Osteoblast (primary cell): ENCODE results near the gene EIF4E1B. TPM values are rescaled to one million over a fixed set of nuclear protein-coding genes. Genes with fewer than 3 reads are reported as not detected.
A peak's percentile ranks its signal among the peaks of the same experiment; 100 is the strongest.

Experiments
- DNase-seq: peaks from one replicate; pipeline ENCODE4 v3.0.0; 2011; ENCODE audit warnings: low spot score, mixed read lengths; ENCODE audit not compliant: insufficient read length; ENCODE audit errors: missing footprints
- H2AFZ ChIP-seq: 2 replicates; pipeline ENCODE4 v1.6.0; 2011; ENCODE audit warnings: mild to moderate bottlenecking, low read length
- H3K27ac ChIP-seq: 2 replicates; pipeline ENCODE4 v1.5.1; 2011; ENCODE audit warnings: mild to moderate bottlenecking, low read depth, low read length, moderate library complexity
- H3K27me3 ChIP-seq: 2 replicates; pipeline ENCODE4 v1.6.0; 2012; ENCODE audit warnings: mild to moderate bottlenecking, control low read depth, inconsistent platforms, low read length, moderate library complexity; ENCODE audit not compliant: insufficient read depth
- H3K36me3 ChIP-seq: 2 replicates; pipeline ENCODE4 v1.5.1; 2011; ENCODE audit warnings: mild to moderate bottlenecking, low read length, control low read depth, moderate library complexity; ENCODE audit not compliant: insufficient read depth
- H3K4me1 ChIP-seq: 2 replicates; pipeline ENCODE4 v1.5.1; 2011; ENCODE audit warnings: mild to moderate bottlenecking, low read length, control low read depth, moderate library complexity; ENCODE audit not compliant: insufficient read depth
- H3K4me2 ChIP-seq: 2 replicates; pipeline ENCODE4 v1.6.0; 2011; ENCODE audit warnings: mild to moderate bottlenecking, low read length; ENCODE audit not compliant: insufficient read depth
- H3K4me3 ChIP-seq: fragments of 200-600 bp; sonication (generic); 3 replicates; pipeline ENCODE4 v1.5.1; 2012; ENCODE audit warnings: mild to moderate bottlenecking, low read length, inconsistent platforms; ENCODE audit not compliant: insufficient read depth
- H3K79me2 ChIP-seq: 2 replicates; pipeline ENCODE4 v1.6.0; 2012; ENCODE audit warnings: mild to moderate bottlenecking, low read length, control low read depth, inconsistent platforms; ENCODE audit not compliant: insufficient read depth
- H3K9me3 ChIP-seq: 2 replicates; pipeline ENCODE4 v1.5.1; 2011; ENCODE audit warnings: low read depth, low read length, control low read depth
- H4K20me1 ChIP-seq: 2 replicates; pipeline ENCODE4 v1.6.0; 2012; ENCODE audit warnings: mild to moderate bottlenecking, low read length, control low read depth; ENCODE audit not compliant: insufficient read depth
- CTCF ChIP-seq: IDR thresholded peaks from 2 replicates; pipeline ENCODE4 v1.5.1; 2011; ENCODE audit warnings: mild to moderate bottlenecking, low read depth, low read length, moderate library complexity; ENCODE audit errors: extremely low read depth
- total RNA-seq: library from RNA; depleted of rRNA; stranded (reverse); fragments of >200 nt; gene quantifications from 2 replicates; pipeline ENCODE4 v1.2.3, GENCODE V29; 2012

EIF4E1B gene
- total RNA-seq, 1 donor, result not detected

GRCh38 chr5:176647030-176647842 lies 16.8 kb downstream of the EIF4E1B start, which contains the start of gene TSPAN17:
Gene TSPAN17 (plus strand): TSS chr5:176647484. CDS start chr5:176647616, 132 bp downstream.
- peaks cover 39% of the 10 kb centered on the region for H3K79me2 ChIP-seq
- peak within 1 kb of the TSS; percentile 61 for H3K27ac ChIP-seq
- TF ChIP-seq CTCF, result peak; percentile 18
- H2AFZ ChIP-seq, result peak within 1 kb of the TSS; percentile 94
- no peaks in the 10 kb centered on the region for H3K27me3 ChIP-seq
- no peaks in the 10 kb centered on the region for H3K9me3 ChIP-seq
- peak within 1 kb of the TSS; percentile 91 for H3K4me3 ChIP-seq
- peaks cover 27% of the 10 kb centered on the region for H4K20me1 ChIP-seq
- no peaks in the 10 kb centered on the region for H3K36me3 ChIP-seq
- DNase-seq, result peak; percentile 100
- H3K4me2 ChIP-seq, result peak within 1 kb of the TSS; percentile 88
- peaks cover 12% of the 10 kb centered on the region for H3K4me1 ChIP-seq

- Histone ChIP-seq H2AFZ (peak overlapping the region; percentile 93), H3K36me3 (no peaks in the 10 kb centered on the region), H4K20me1 (peaks cover 34% of the 10 kb centered on the region), H3K4me1 (peaks cover 13% of the 10 kb centered on the region), H3K9me3 (no peaks in the 10 kb centered on the region), H3K27ac (peak overlapping the region; percentile 61), H3K4me3 (peak overlapping the region; percentile 91), H3K4me2 (peak overlapping the region; percentile 88), H3K79me2 (peaks cover 39% of the 10 kb centered on the region), H3K27me3 (no peaks in the 10 kb centered on the region)
- peak; percentile 92 for DNase-seq
- TF ChIP-seq CTCF, result no peak
These were observed 17.5 kb downstream of the EIF4E1B start for GRCh38 chr5:176647843-176648473.

GRCh38 chr5:176648474-176649194 lies 18.2 kb downstream of the EIF4E1B start:
- no peak for DNase-seq
- H2AFZ ChIP-seq, result peak overlapping the region; percentile 62
- peaks cover 38% of the 10 kb centered on the region for H4K20me1 ChIP-seq
- H3K27ac ChIP-seq, result no peak overlapping the region
- peak overlapping the region; percentile 91 for H3K4me3 ChIP-seq
- no peak for TF ChIP-seq CTCF
- H3K4me1 ChIP-seq, result peaks cover 19% of the 10 kb centered on the region
- peaks cover 5% of the 10 kb centered on the region for H3K36me3 ChIP-seq
- H3K79me2 ChIP-seq, result peaks cover 39% of the 10 kb centered on the region
- H3K9me3 ChIP-seq, result no peaks in the 10 kb centered on the region
- H3K27me3 ChIP-seq, result no peaks in the 10 kb centered on the region
- H3K4me2 ChIP-seq, result peak overlapping the region; percentile 88
